ENCODE results near the gene CCKAR. TPM values are rescaled to one million over a fixed set of nuclear protein-coding genes. Genes with fewer than 3 reads are reported as not detected.

The CCKAR gene
- total RNA-seq, 1 experiment from 2014 or later = not detected

- DNase-seq (ENCODE audit: unreplicated experiment) = no peak
- intact Hi-C loops (cut with micrococcal nuclease) = no loop called here
- peaks cover 23% of the 10 kb centered on the region for H3K27me3 Mint-ChIP-seq (ENCODE audit: insufficient read depth, unreplicated experiment)
- H3K36me3 Mint-ChIP-seq (ENCODE audit: insufficient read depth, unreplicated experiment) = no peaks in the 10 kb centered on the region
- no peak overlapping the region for H3K4me3 Mint-ChIP-seq (ENCODE audit: unreplicated experiment)
- H3K27ac Mint-ChIP-seq (ENCODE audit: low read depth, unreplicated experiment) = no peak overlapping the region
- no peak for TF ChIP-seq CTCF (IDR thresholded peaks at IDR 0.05; ENCODE audit: unreplicated experiment)
- POLR2A ChIA-PET = no interaction called here
- no peaks in the 10 kb centered on the region for H3K9me3 Mint-ChIP-seq (ENCODE audit: unreplicated experiment)
- CTCF ChIA-PET = interaction anchor here (0.8 kb wide), 1 partner anchor 25 kb away, joined by 4 read pairs; no protein-coding TSS in a partner anchor
- H3K4me1 Mint-ChIP-seq (ENCODE audit: insufficient read depth, unreplicated experiment) = no peaks in the 10 kb centered on the region
- BruUV-seq (replicated peaks) = no TSS peak
These were observed 5.8 kb downstream of the CCKAR start for GRCh38 chr4:26484516-26484915.

GRCh38 chr4:26484032-26484515, 6.2 kb downstream of the CCKAR start:
- ChIA-PET CTCF (interaction anchor here (0.8 kb wide), 1 partner anchor 25 kb away, joined by 4 read pairs; no protein-coding TSS in a partner anchor), POLR2A (interaction anchor here (1.8 kb wide), 1 partner anchor 13 kb away, joined by 5 read pairs; no protein-coding TSS in a partner anchor)
- Mint-ChIP-seq H3K4me3 (ENCODE audit: unreplicated experiment) (no peak overlapping the region), H3K27ac (ENCODE audit: low read depth, unreplicated experiment) (no peak overlapping the region), H3K36me3 (ENCODE audit: insufficient read depth, unreplicated experiment) (no peaks in the 10 kb centered on the region), H3K4me1 (ENCODE audit: insufficient read depth, unreplicated experiment) (no peaks in the 10 kb centered on the region), H3K9me3 (ENCODE audit: unreplicated experiment) (no peaks in the 10 kb centered on the region), H3K27me3 (ENCODE audit: insufficient read depth, unreplicated experiment) (peaks cover 19% of the 10 kb centered on the region)
- no peak for DNase-seq (ENCODE audit: unreplicated experiment)
- no TSS peak for BruUV-seq (replicated peaks)
- no peak for TF ChIP-seq CTCF (IDR thresholded peaks at IDR 0.05; ENCODE audit: unreplicated experiment)
- intact Hi-C loops (cut with micrococcal nuclease) = no loop called here

GRCh38 chr4:26482508-26483462, 7.5 kb downstream of the CCKAR start:
- Mint-ChIP-seq H3K4me1 (ENCODE audit: insufficient read depth, unreplicated experiment) (no peaks in the 10 kb centered on the region), H3K4me3 (ENCODE audit: unreplicated experiment) (no peak overlapping the region), H3K27me3 (ENCODE audit: insufficient read depth, unreplicated experiment) (peaks cover 6% of the 10 kb centered on the region), H3K27ac (ENCODE audit: low read depth, unreplicated experiment) (no peak overlapping the region), H3K9me3 (ENCODE audit: unreplicated experiment) (no peaks in the 10 kb centered on the region), H3K36me3 (ENCODE audit: insufficient read depth, unreplicated experiment) (no peaks in the 10 kb centered on the region)
- no peak for TF ChIP-seq CTCF (IDR thresholded peaks at IDR 0.05; ENCODE audit: unreplicated experiment)
- intact Hi-C loops (cut with micrococcal nuclease) = no loop called here
- CTCF ChIA-PET = interaction anchor here (0.9 to 1.5 kb wide), 3 partner anchors 8 to 211 kb away, joined by 3 read pairs; no protein-coding TSS in a partner anchor
- DNase-seq (ENCODE audit: unreplicated experiment) = no peak
- POLR2A ChIA-PET = interaction anchor here (1.0 to 1.8 kb wide), 2 partner anchors 12 to 36 kb away, joined by 3 to 5 read pairs; no protein-coding TSS in a partner anchor
- BruUV-seq (replicated peaks) = no TSS peak

- no TSS peak for BruUV-seq (replicated peaks)
- no peak for DNase-seq (ENCODE audit: unreplicated experiment)
- H3K27me3 Mint-ChIP-seq (ENCODE audit: insufficient read depth, unreplicated experiment) = no peaks in the 10 kb centered on the region
- H3K4me1 Mint-ChIP-seq (ENCODE audit: insufficient read depth, unreplicated experiment) = no peaks in the 10 kb centered on the region
- no peak for TF ChIP-seq CTCF (IDR thresholded peaks at IDR 0.05; ENCODE audit: unreplicated experiment)
- no peak overlapping the region for H3K27ac Mint-ChIP-seq (ENCODE audit: low read depth, unreplicated experiment)
- H3K4me3 Mint-ChIP-seq (ENCODE audit: unreplicated experiment) = no peak overlapping the region
- ChIA-PET CTCF (interaction anchor here (0.7 to 2.7 kb wide), 2 partner anchors 19 to 134 kb away, joined by 3 to 14 read pairs; no protein-coding TSS in a partner anchor), POLR2A (interaction anchor here (0.6 to 0.8 kb wide), 2 partner anchors 93 to 459 kb away, joined by 3 to 4 read pairs; no protein-coding TSS in a partner anchor)
- H3K36me3 Mint-ChIP-seq (ENCODE audit: insufficient read depth, unreplicated experiment) = no peaks in the 10 kb centered on the region
- intact Hi-C loops (cut with micrococcal nuclease) = no loop called here
- no peaks in the 10 kb centered on the region for H3K9me3 Mint-ChIP-seq (ENCODE audit: unreplicated experiment)
These were observed 12.0 kb downstream of the CCKAR start for GRCh38 chr4:26478330-26478729.

All from MCF 10A (cell line).